Measurements from ENCODE around the gene MAP4K1.

DNA sequence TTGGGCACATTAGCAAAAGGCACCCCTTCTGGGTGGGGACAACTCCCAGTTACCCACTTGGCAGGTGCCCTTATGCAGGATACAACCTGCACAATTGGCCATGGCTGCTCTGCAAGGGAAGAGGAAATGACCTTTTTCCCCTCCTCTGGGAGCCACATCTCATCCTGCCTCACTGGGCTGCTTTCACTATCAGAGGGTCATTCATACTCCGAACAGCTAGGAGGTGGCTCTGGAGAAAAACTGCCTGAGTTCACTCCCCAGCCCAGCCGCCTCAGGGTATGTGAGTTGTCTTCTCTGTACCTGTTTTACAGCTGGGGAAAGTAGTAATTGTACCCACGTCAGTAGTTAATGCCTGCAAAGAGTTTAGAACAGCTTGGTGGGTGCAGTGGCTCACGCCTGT lies 22.6 kb upstream of the MAP4K1 start:
- TF ChIP-seq CTCF (IDR thresholded peaks at IDR 0.05; ENCODE audit: insufficient read depth, low read depth, low read length) (no peak), EZH2 (IDR thresholded peaks at IDR 0.05; ENCODE audit: insufficient read depth, low read length) (no peak)

All from astrocyte (in vitro differentiated cells and primary cell).